ENCODE results near the gene RGS11. TPM values are rescaled to one million over a fixed set of nuclear protein-coding genes. Genes with fewer than 3 reads are reported as not detected.

Gene RGS11
- polyA plus RNA-seq, 1 donor from 2014 or later: 3.5 TPM

DNA sequence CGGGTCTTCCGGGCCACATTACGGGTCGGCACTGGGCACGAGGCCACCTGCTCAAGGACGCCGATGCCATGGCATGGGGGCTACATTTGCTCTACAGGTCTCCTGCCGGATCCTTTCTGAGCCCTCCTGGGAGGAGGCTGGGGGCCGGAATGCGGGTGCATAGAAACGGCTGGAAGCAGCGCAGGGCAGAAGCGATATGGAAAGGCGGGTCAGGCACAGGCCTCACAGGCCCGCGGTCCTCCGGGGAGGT lies 48.4 kb upstream of the RGS11 start:
- no peaks in the 10 kb centered on the region for H4K20me1 ChIP-seq (ENCODE audit: insufficient read depth)

DNA sequence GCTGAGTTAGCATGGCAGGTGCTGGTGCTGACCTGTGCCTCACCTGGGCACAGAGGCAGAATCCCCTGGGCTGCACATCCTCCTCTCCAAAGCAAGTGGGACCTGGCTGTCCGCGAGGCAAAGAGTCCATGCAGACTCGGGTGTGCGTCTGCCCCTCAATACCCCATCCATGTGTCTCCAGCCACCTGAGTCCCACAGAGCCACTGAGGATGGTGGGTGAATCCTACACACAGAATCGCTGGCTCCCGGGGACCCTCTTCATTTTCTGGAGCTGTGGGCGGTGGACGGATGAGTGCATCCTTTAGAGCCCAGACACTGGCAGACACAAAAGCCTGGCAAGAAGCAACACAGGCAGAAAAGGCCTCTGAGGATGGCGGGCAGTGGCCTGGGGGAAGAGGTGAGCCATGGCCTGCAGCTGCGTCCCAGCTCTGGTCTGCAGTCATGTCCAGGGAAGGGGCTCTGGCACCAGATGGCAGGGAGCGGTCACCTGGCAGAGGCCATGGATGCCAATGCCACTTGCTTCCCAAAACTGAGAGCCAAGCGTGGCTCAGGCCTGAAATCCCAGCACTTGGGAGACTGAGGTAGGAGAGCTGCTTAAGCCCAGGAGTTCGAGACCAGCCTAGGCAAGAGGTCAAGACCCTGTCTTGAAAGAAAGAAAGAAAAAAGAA lies 46.9 kb upstream of the RGS11 start:
- no peaks in the 10 kb centered on the region for H3K27me3 ChIP-seq (ENCODE audit: insufficient read depth, low read depth, low read length)
- no peaks in the 10 kb centered on the region for H3K9me2 ChIP-seq (ENCODE audit: insufficient read depth, low read length)
- no peaks in the 10 kb centered on the region for H4K20me1 ChIP-seq (ENCODE audit: insufficient read depth)
- H3K9me3 ChIP-seq (ENCODE audit: low read length): no peaks in the 10 kb centered on the region
- H3K79me2 ChIP-seq (replicated peaks; ENCODE audit: insufficient read depth, low read length): peaks cover 4% of the 10 kb centered on the region
- H3K36me3 ChIP-seq (ENCODE audit: insufficient read depth, low read length): no peaks in the 10 kb centered on the region
- TF ChIP-seq TAF1 (IDR thresholded peaks at IDR 0.05; ENCODE audit: low read depth) (no peak), EP300 (conservative IDR thresholded peaks at IDR 0.05; ENCODE audit: poor library complexity, severe bottlenecking) (no peak), EZH2 (IDR thresholded peaks at IDR 0.05; ENCODE audit: borderline replicate concordance, insufficient read depth, low read length, poor library complexity, severe bottlenecking) (no peak), SMC3 (conservative IDR thresholded peaks at IDR 0.05; ENCODE audit: poor library complexity) (no peak), RAD21 (conservative IDR thresholded peaks at IDR 0.05) (no peak), MXI1 (conservative IDR thresholded peaks at IDR 0.05; ENCODE audit: poor library complexity, severe bottlenecking) (no peak), POLR2AphosphoS5 (IDR thresholded peaks at IDR 0.05) (no peak), CTCF (IDR thresholded peaks at IDR 0.05; ENCODE audit: poor library complexity, severe bottlenecking) (no peak)
- TF ChIP-seq, protein P1, sequence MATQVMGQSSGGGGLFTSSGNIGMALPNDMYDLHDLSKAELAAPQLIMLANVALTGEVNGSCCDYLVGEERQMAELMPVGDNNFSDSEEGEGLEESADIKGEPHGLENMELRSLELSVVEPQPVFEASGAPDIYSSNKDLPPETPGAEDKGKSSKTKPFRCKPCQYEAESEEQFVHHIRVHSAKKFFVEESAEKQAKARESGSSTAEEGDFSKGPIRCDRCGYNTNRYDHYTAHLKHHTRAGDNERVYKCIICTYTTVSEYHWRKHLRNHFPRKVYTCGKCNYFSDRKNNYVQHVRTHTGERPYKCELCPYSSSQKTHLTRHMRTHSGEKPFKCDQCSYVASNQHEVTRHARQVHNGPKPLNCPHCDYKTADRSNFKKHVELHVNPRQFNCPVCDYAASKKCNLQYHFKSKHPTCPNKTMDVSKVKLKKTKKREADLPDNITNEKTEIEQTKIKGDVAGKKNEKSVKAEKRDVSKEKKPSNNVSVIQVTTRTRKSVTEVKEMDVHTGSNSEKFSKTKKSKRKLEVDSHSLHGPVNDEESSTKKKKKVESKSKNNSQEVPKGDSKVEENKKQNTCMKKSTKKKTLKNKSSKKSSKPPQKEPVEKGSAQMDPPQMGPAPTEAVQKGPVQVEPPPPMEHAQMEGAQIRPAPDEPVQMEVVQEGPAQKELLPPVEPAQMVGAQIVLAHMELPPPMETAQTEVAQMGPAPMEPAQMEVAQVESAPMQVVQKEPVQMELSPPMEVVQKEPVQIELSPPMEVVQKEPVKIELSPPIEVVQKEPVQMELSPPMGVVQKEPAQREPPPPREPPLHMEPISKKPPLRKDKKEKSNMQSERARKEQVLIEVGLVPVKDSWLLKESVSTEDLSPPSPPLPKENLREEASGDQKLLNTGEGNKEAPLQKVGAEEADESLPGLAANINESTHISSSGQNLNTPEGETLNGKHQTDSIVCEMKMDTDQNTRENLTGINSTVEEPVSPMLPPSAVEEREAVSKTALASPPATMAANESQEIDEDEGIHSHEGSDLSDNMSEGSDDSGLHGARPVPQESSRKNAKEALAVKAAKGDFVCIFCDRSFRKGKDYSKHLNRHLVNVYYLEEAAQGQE (IDR thresholded peaks at IDR 0.05; ENCODE audit: borderline replicate concordance): no peak
- no peak overlapping the region for H3K4me2 ChIP-seq (ENCODE audit: low read length)
- no peaks in the 10 kb centered on the region for H3F3A ChIP-seq (ENCODE audit: insufficient read depth, low read length, poor library complexity, severe bottlenecking)
- no peak overlapping the region for H3K27ac ChIP-seq (ENCODE audit: low read length)
- H2AFZ ChIP-seq (ENCODE audit: low read depth, low read length): no peak overlapping the region
- H3K9ac ChIP-seq (ENCODE audit: low read length): no peak overlapping the region
- H3K4me3 ChIP-seq (ENCODE audit: low read length): no peak overlapping the region

More for the DNA sequence above, 48.4 kb upstream of the RGS11 start:
- no peaks in the 10 kb centered on the region for H3K9me3 ChIP-seq (ENCODE audit: low read length)
- H2AFZ ChIP-seq (ENCODE audit: low read depth, low read length): no peak overlapping the region
- H3K27ac ChIP-seq (ENCODE audit: low read length): no peak overlapping the region
- H3K4me3 ChIP-seq (ENCODE audit: low read length): no peak overlapping the region
- H3K9me2 ChIP-seq (ENCODE audit: insufficient read depth, low read length): no peaks in the 10 kb centered on the region
- H3K9ac ChIP-seq (ENCODE audit: low read length): no peak overlapping the region
- H3K27me3 ChIP-seq (ENCODE audit: insufficient read depth, low read depth, low read length): no peaks in the 10 kb centered on the region
- no peaks in the 10 kb centered on the region for H3K36me3 ChIP-seq (ENCODE audit: insufficient read depth, low read length)
- H3F3A ChIP-seq (ENCODE audit: insufficient read depth, low read length, poor library complexity, severe bottlenecking): no peaks in the 10 kb centered on the region
- TF ChIP-seq, protein P1 (IDR thresholded peaks at IDR 0.05; ENCODE audit: borderline replicate concordance): no peak
- no peak for TF ChIP-seq EP300 (conservative IDR thresholded peaks at IDR 0.05; ENCODE audit: poor library complexity, severe bottlenecking)
- TF ChIP-seq MXI1 (conservative IDR thresholded peaks at IDR 0.05; ENCODE audit: poor library complexity, severe bottlenecking): no peak
- no peak for TF ChIP-seq TAF1 (IDR thresholded peaks at IDR 0.05; ENCODE audit: low read depth)
- peaks cover 4% of the 10 kb centered on the region for H3K79me2 ChIP-seq (replicated peaks; ENCODE audit: insufficient read depth, low read length)
- H3K4me2 ChIP-seq (ENCODE audit: low read length): no peak overlapping the region

Measured in neural cell (in vitro differentiated cells).